ENCODE results near the gene DYSF. TPM values are rescaled to one million over a fixed set of nuclear protein-coding genes. Genes with fewer than 3 reads are reported as not detected.

Gene DYSF
- total RNA-seq, 1 experiment from 2014 or later = 0.89 TPM

DNA sequence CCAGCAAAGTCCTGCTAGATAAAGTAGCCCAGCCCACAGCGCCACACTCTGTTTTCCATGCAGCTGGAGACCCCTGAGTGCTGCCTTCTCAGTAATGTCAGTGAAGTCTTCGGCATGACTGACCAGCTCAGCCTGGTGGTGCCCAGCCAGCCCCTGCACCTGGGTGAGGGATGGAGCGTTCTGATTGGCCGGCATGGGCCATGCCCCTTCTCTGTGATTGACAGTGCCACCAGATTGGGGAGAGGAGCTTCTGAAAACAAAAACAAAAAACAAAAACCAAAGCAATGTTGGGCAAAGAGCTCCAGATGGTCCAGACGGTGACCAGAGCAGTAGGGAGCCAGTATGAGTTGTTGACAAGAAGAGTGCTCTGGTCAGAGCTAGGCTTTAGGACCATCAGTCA, 122.6 kb downstream of the DYSF start:
- no peak overlapping the region for H3K27ac ChIP-seq (ENCODE audit: low read depth, low read length)

DNA sequence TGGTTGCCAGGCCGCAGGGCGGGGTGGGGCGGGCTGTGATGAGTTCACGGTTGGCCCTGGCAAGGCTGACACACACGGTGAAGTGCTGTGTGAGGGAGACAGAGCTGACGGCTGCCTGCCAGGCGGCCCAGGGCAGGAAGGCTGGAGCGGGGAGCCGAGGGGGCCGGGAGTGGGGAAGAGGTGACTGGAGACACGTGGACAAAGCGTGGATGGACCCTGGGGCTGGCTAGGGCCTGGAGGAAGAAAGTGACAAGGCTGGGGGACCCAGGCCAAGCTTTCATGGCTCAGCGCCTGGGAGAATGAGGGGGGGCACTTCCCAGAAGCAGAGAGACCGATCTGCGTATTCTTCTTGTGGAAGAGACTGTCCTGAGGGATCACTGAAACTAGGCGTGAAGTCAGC, 123.2 kb downstream of the DYSF start:
- Histone ChIP-seq H3K4me2 (ENCODE audit: low read length) (no peak overlapping the region), H3K9me3 (ENCODE audit: control insufficient read depth in 1 of 2, insufficient read depth in 1 of 2, low read depth in 1 of 2, low read length in 2 of 2) (no peaks in the 10 kb centered on the region), H3K9me2 (ENCODE audit: insufficient read depth) (no peaks in the 10 kb centered on the region), H4K20me1 (ENCODE audit: insufficient read depth) (no peaks in the 10 kb centered on the region), H3K9ac (ENCODE audit: low read length) (no peak overlapping the region), H2AFZ (ENCODE audit: low read depth, low read length, poor library complexity, severe bottlenecking) (no peak overlapping the region), H3K36me3 (ENCODE audit: control insufficient read depth in 1 of 2, insufficient read depth in 2 of 2, low read length in 2 of 2) (no peaks in the 10 kb centered on the region), H3K27ac (ENCODE audit: low read depth, low read length) (no peak overlapping the region), H3K4me3 (replicated peaks in 1 of 2; ENCODE audit: low read depth in 1 of 2, low read length in 2 of 2) (no peak overlapping the region), H3K79me2 (ENCODE audit: insufficient read depth, low read length) (no peaks in the 10 kb centered on the region), H3K27me3 (ENCODE audit: insufficient read depth, low read length) (no peaks in the 10 kb centered on the region), H3K4me1 (ENCODE audit: control insufficient read depth in 1 of 2, insufficient read depth in 2 of 2, low read length in 2 of 2) (no peaks in the 10 kb centered on the region)
- ChIA-PET POLR2A (no interaction called here), CTCF (no interaction called here), RAD21 (ENCODE audit: low non-redundant PET in 1 of 2, low total read pairs in 2 of 2, uncharacterized antibody in 2 of 2, unreplicated experiment in 2 of 2) (no interaction called here)
- ATAC-seq = no peak
- intact Hi-C loops (cut with micrococcal nuclease) = no loop called here
- DNase-seq (ENCODE audit: low read depth, low spot score) = no peak
- no TSS peak for BruUV-seq (replicated peaks)
- TF ChIP-seq POLR2AphosphoS5 (IDR thresholded peaks at IDR 0.05; ENCODE audit: low read depth, low read length) (no peak), RAD21 (IDR thresholded peaks at IDR 0.05; ENCODE audit: low read depth) (no peak), TCF7L2 (IDR thresholded peaks at IDR 0.05; ENCODE audit: borderline replicate concordance, extremely low read depth, insufficient read depth, insufficient read length) (no peak), ZFX (IDR thresholded peaks at IDR 0.05) (no peak), SRF (IDR thresholded peaks at IDR 0.05; ENCODE audit: low read depth) (no peak), CEBPB (IDR thresholded peaks at IDR 0.05; ENCODE audit: low read depth) (no peak), SP1 (IDR thresholded peaks at IDR 0.05; ENCODE audit: low read depth) (no peak), ZNF274 (IDR thresholded peaks at IDR 0.05; ENCODE audit: low read depth, low read length) (no peak), ELF1 (IDR thresholded peaks at IDR 0.05; ENCODE audit: borderline replicate concordance, low read depth) (no peak), EZH2phosphoT487 (IDR thresholded peaks at IDR 0.05; ENCODE audit: borderline replicate concordance) (no peak), EGR1 (IDR thresholded peaks at IDR 0.05; ENCODE audit: low read depth) (no peak)
- TF ChIP-seq, protein P1, sequence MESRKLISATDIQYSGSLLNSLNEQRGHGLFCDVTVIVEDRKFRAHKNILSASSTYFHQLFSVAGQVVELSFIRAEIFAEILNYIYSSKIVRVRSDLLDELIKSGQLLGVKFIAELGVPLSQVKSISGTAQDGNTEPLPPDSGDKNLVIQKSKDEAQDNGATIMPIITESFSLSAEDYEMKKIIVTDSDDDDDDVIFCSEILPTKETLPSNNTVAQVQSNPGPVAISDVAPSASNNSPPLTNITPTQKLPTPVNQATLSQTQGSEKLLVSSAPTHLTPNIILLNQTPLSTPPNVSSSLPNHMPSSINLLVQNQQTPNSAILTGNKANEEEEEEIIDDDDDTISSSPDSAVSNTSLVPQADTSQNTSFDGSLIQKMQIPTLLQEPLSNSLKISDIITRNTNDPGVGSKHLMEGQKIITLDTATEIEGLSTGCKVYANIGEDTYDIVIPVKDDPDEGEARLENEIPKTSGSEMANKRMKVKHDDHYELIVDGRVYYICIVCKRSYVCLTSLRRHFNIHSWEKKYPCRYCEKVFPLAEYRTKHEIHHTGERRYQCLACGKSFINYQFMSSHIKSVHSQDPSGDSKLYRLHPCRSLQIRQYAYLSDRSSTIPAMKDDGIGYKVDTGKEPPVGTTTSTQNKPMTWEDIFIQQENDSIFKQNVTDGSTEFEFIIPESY (IDR thresholded peaks at IDR 0.05; ENCODE audit: extremely low read depth, insufficient replicate concordance, low read length) = no peak
- TF ChIP-seq, protein P2, sequence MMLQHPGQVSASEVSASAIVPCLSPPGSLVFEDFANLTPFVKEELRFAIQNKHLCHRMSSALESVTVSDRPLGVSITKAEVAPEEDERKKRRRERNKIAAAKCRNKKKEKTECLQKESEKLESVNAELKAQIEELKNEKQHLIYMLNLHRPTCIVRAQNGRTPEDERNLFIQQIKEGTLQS (IDR thresholded peaks at IDR 0.05) = no peak

More for the DNA sequence above, 122.6 kb downstream of the DYSF start:
- CTCF ChIA-PET = no interaction called here
- no peaks in the 10 kb centered on the region for H3K9me3 ChIP-seq (ENCODE audit: control insufficient read depth in 1 of 2, insufficient read depth in 1 of 2, low read depth in 1 of 2, low read length in 2 of 2)
- no peaks in the 10 kb centered on the region for H3K36me3 ChIP-seq (ENCODE audit: control insufficient read depth in 1 of 2, insufficient read depth in 2 of 2, low read length in 2 of 2)
- intact Hi-C loops (cut with micrococcal nuclease) = no loop called here
- ATAC-seq (no peak), DNase-seq (ENCODE audit: low read depth, low spot score) (no peak)
- no peaks in the 10 kb centered on the region for H3K79me2 ChIP-seq (ENCODE audit: insufficient read depth, low read length)
- no peaks in the 10 kb centered on the region for H3K9me2 ChIP-seq (ENCODE audit: insufficient read depth)
- no peak overlapping the region for H3K4me2 ChIP-seq (ENCODE audit: low read length)
- no peak overlapping the region for H2AFZ ChIP-seq (ENCODE audit: low read depth, low read length, poor library complexity, severe bottlenecking)
- H3K4me3 ChIP-seq (replicated peaks in 1 of 2; ENCODE audit: low read depth in 1 of 2, low read length in 2 of 2) = no peak overlapping the region
- no peak for TF ChIP-seq ZFX (IDR thresholded peaks at IDR 0.05)
- no peak for TF ChIP-seq CBX3 (IDR thresholded peaks at IDR 0.05; ENCODE audit: low read depth)
- no peak for TF ChIP-seq ZNF274 (IDR thresholded peaks at IDR 0.05; ENCODE audit: low read depth, low read length)
- TF ChIP-seq YY1 (IDR thresholded peaks at IDR 0.05; ENCODE audit: extremely low read depth, insufficient replicate concordance, low read depth, low read length) = no peak
- TF ChIP-seq RAD21 (IDR thresholded peaks at IDR 0.05; ENCODE audit: low read depth) = no peak
- TF ChIP-seq POLR2A (IDR thresholded peaks at IDR 0.05; ENCODE audit: borderline replicate concordance, extremely low read depth, insufficient read depth, insufficient read length) = no peak
- no peak for TF ChIP-seq EZH2 (IDR thresholded peaks at IDR 0.05)
- no peak for TF ChIP-seq ELF1 (IDR thresholded peaks at IDR 0.05; ENCODE audit: borderline replicate concordance, low read depth)
- no peak for TF ChIP-seq JUND (IDR thresholded peaks at IDR 0.05)
- no peak for TF ChIP-seq FOSL1 (IDR thresholded peaks at IDR 0.05; ENCODE audit: low read depth)
- TF ChIP-seq, protein P1 (IDR thresholded peaks at IDR 0.05; ENCODE audit: extremely low read depth, insufficient replicate concordance, low read length) = no peak
- TF ChIP-seq CEBPB (IDR thresholded peaks at IDR 0.05; ENCODE audit: low read depth) = no peak
- no peak overlapping the region for H3K9ac ChIP-seq (ENCODE audit: low read length)
- no peaks in the 10 kb centered on the region for H4K20me1 ChIP-seq (ENCODE audit: insufficient read depth)
- POLR2A ChIA-PET = no interaction called here
- RAD21 ChIA-PET (ENCODE audit: low non-redundant PET in 1 of 2, low total read pairs in 2 of 2, uncharacterized antibody in 2 of 2, unreplicated experiment in 2 of 2) = no interaction called here
- H3K4me1 ChIP-seq (ENCODE audit: control insufficient read depth in 1 of 2, insufficient read depth in 2 of 2, low read length in 2 of 2) = no peaks in the 10 kb centered on the region
- BruUV-seq (replicated peaks) = no TSS peak
- no peaks in the 10 kb centered on the region for H3K27me3 ChIP-seq (ENCODE audit: insufficient read depth, low read length)
